IMR-90 (cell line): ENCODE data around the gene STARD7. TPM values are rescaled to one million over a fixed set of nuclear protein-coding genes. Genes with fewer than 3 reads are reported as not detected.

Experiments
- ATAC-seq: fragments of 200-7000 bp; cut with Tn5 transposase; 2 replicates; pipeline ENCODE4 v1.9.1; 2020; ENCODE audit warnings: low read depth, mild to moderate bottlenecking, moderate library complexity
- BruUV-seq: library from RNA; stranded (reverse); fragments of 400-500 nt; replicated peaks from 2 replicates; lab custom pipeline; 2021; lab: Mats Ljungman, UMichigan
- CTCF ChIA-PET: fragments of 300-600 bp; formaldehyde crosslinking; extraction: SDS; loops from one replicate; lab custom pipeline; 2021; ENCODE audit warnings: antibody characterized with exemption; lab: Yijun Ruan, JAX
- POLR2A ChIA-PET: fragments of 300-600 bp; sonication (Branson Sonifier 250); formaldehyde crosslinking; loops from one replicate; lab custom pipeline; 2022; ENCODE audit warnings: antibody characterized with exemption; ENCODE audit not compliant: unreplicated experiment; lab: Charles Lee
- DNase-seq: peaks from one replicate; pipeline ENCODE4 v3.0.0; 2013
- H2AFZ ChIP-seq: replicated peaks from 2 replicates; pipeline ENCODE3; 2013; ENCODE audit warnings: low read length, mild to moderate bottlenecking; ENCODE audit not compliant: poor library complexity
- H2AK5ac ChIP-seq: 2 replicates; pipeline ENCODE4 v1.6.1; 2013; ENCODE audit warnings: low read depth, low read length, inconsistent platforms
- H2AK9ac ChIP-seq: replicated peaks from 2 replicates; pipeline ENCODE3; 2013; ENCODE audit warnings: mild to moderate bottlenecking, low read depth, low read length, moderate library complexity; ENCODE audit not compliant: poor library complexity
- H2BK120ac ChIP-seq: 2 replicates; pipeline ENCODE4 v1.6.1; 2013; ENCODE audit warnings: low read depth, low read length, inconsistent platforms
- H2BK15ac ChIP-seq: 3 replicates; pipeline ENCODE4 v1.6.1; 2013; ENCODE audit warnings: low read depth, low read length, inconsistent platforms
- H2BK20ac ChIP-seq: 2 replicates; pipeline ENCODE4 v1.6.1; 2013; ENCODE audit warnings: low read depth, mild to moderate bottlenecking, inconsistent platforms, low read length, moderate library complexity
- H2BK5ac ChIP-seq: 2 replicates; pipeline ENCODE4 v1.6.1; 2013; ENCODE audit warnings: mild to moderate bottlenecking, low read depth, low read length, inconsistent platforms; ENCODE audit not compliant: poor library complexity, severe bottlenecking
- H3K14ac ChIP-seq: replicated peaks from 2 replicates; pipeline ENCODE4 v1.6.1; 2013; ENCODE audit warnings: low read depth, low read length, inconsistent platforms
- H3K18ac ChIP-seq: 2 replicates; pipeline ENCODE4 v1.6.1; 2013; ENCODE audit warnings: low read depth, low read length, control low read depth
- H3K23ac ChIP-seq: 2 replicates; pipeline ENCODE4 v1.6.1; 2013; ENCODE audit warnings: low read depth, low read length, inconsistent platforms
- H3K27ac ChIP-seq: 2 replicates; pipeline ENCODE4 v1.5.1; 2013; ENCODE audit warnings: mild to moderate bottlenecking, control low read depth, low read length; ENCODE audit not compliant: insufficient read depth
- H3K27me3 ChIP-seq: 2 replicates; pipeline ENCODE4 v1.6.1; 2013; ENCODE audit warnings: low read length; ENCODE audit not compliant: control insufficient read depth, insufficient read depth
- H3K36me3 ChIP-seq: 2 replicates; pipeline ENCODE4 v1.6.1; 2013; ENCODE audit warnings: low read length, mixed read lengths; ENCODE audit not compliant: control insufficient read depth, insufficient read depth
- H3K4ac ChIP-seq: 2 replicates; pipeline ENCODE4 v1.6.1; 2013; ENCODE audit warnings: low read depth, low read length, inconsistent platforms
- H3K4me1 ChIP-seq: 2 replicates; pipeline ENCODE4 v1.6.1; 2013; ENCODE audit warnings: low read length, mixed read lengths; ENCODE audit not compliant: control insufficient read depth, insufficient read depth
- H3K4me2 ChIP-seq: 2 replicates; pipeline ENCODE4 v1.6.1; 2013; ENCODE audit warnings: low read depth, mild to moderate bottlenecking, control low read depth, low read length, moderate library complexity
- H3K4me3 ChIP-seq: 2 replicates; pipeline ENCODE4 v1.5.1; 2013; ENCODE audit warnings: low read depth, mild to moderate bottlenecking, control low read depth, low read length, moderate library complexity; ENCODE audit not compliant: insufficient read depth
- H3K56ac ChIP-seq: 2 replicates; pipeline ENCODE4 v1.6.1; 2013; ENCODE audit warnings: low read length, inconsistent platforms; ENCODE audit not compliant: insufficient read depth; ENCODE audit errors: extremely low read depth
- H3K79me1 ChIP-seq, 2 experiments: 2 replicates each; pipeline ENCODE4 v1.6.1; 2013; ENCODE audit warnings: low read length in 2 of 2, inconsistent platforms in 1 of 2, low read depth in 1 of 2
- H3K9ac ChIP-seq: 2 replicates; pipeline ENCODE4 v1.6.1; 2013; ENCODE audit warnings: low read depth, low read length, control low read depth
- H3K9me1 ChIP-seq: 2 replicates; pipeline ENCODE4 v1.6.1; 2013; ENCODE audit warnings: low read length, inconsistent platforms; ENCODE audit not compliant: insufficient read depth
- H3K9me3 ChIP-seq: 2 replicates; pipeline ENCODE4 v1.6.1; 2013; ENCODE audit warnings: low read length; ENCODE audit not compliant: control insufficient read depth, insufficient read depth
- H4K20me1 ChIP-seq: 2 replicates; pipeline ENCODE4 v1.6.1; 2013; ENCODE audit warnings: low read length, inconsistent platforms; ENCODE audit not compliant: insufficient read depth
- H4K5ac ChIP-seq: 2 replicates; pipeline ENCODE4 v1.6.1; 2013; ENCODE audit warnings: mild to moderate bottlenecking, low read depth, low read length, control low read depth
- H4K8ac ChIP-seq, 2 experiments: 2 replicates each; pipeline ENCODE4 v1.6.1; 2013; ENCODE audit warnings: low read depth in 2 of 2, low read length in 2 of 2, control low read depth in 1 of 2, inconsistent platforms in 1 of 2
- H4K91ac ChIP-seq: 2 replicates; pipeline ENCODE4 v1.6.1; 2013; ENCODE audit warnings: low read depth, low read length, inconsistent platforms; ENCODE audit not compliant: insufficient read depth
- BHLHE40 ChIP-seq: fragments of 150-350 bp; IDR thresholded peaks from 2 replicates; pipeline ENCODE4 v1.6.1; 2016; ENCODE audit warnings: mild to moderate bottlenecking, low read depth, low read length
- MAZ ChIP-seq: IDR thresholded peaks from 2 replicates; pipeline ENCODE4 v1.6.1; 2012; ENCODE audit warnings: low read depth, mild to moderate bottlenecking, low read length, improper control_type of control experiment, moderate library complexity, borderline replicate concordance
- SMC3 ChIP-seq: fragments of 150-350 bp; IDR thresholded peaks from 2 replicates; pipeline ENCODE4 v1.6.1; 2016; ENCODE audit warnings: low read depth, mild to moderate bottlenecking, antibody characterized with exemption, low read length, moderate library complexity
- WGBS, 2 experiments: methylation state at CpG; one replicate each; pipeline versions ENCODE4 v1.1.5 to v1.1.7; 2013; ENCODE audit warnings: missing lambda C conversion rate in 2 of 2; ENCODE audit not compliant: insufficient read length in 1 of 2; ENCODE audit errors: extremely low coverage in 2 of 2; 5-methylcytosine and 5-hydroxymethylcytosine counted together
- dilution Hi-C: fragments of 300-500 bp; cut with HindIII; formaldehyde crosslinking; loops from one replicate; pipeline ENCODE4 v1.14.3; 2018; ENCODE audit warnings: low sequenced_read_pairs; ENCODE audit not compliant: unreplicated experiment
- in situ Hi-C: fragments of 300-500 bp; cut with MboI; formaldehyde crosslinking; loops from 3 replicates; pipeline ENCODE4 v1.14.3; 2019; ENCODE audit warnings: low sequenced_read_pairs, inconsistent platforms, mixed read lengths
- intact Hi-C: fragments of 100-400 bp; cut with micrococcal nuclease; formaldehyde crosslinking; loops from 2 replicates; pipeline ENCODE4 v1.10.0; 2022
- polyA plus RNA-seq, 3 experiments: library from polyadenylated mRNA; depleted of rRNA; stranded (reverse); fragments of >200 nt; gene quantifications; 2 replicates each; pipeline ENCODE4 v1.2.3, GENCODE V29; 2012; ENCODE audit warnings: low replicate concordance in 1 of 3
- total RNA-seq: library from RNA; depleted of rRNA; stranded (reverse); fragments of >200 nt; gene quantifications from 2 replicates; pipeline ENCODE4 v1.2.3, GENCODE V29; 2012
- TF ChIP-seq, protein P1 (sequence below): fragments of 150-350 bp; IDR thresholded peaks from 2 replicates; pipeline ENCODE4 v1.6.1; 2016; ENCODE audit warnings: low read depth, mild to moderate bottlenecking, low read length, moderate library complexity, borderline replicate concordance

The STARD7 gene
- total and polyA plus RNA-seq, 2 of the 4 experiments (the other 2 are of a cell fraction) = 61.7 to 138 TPM

DNA sequence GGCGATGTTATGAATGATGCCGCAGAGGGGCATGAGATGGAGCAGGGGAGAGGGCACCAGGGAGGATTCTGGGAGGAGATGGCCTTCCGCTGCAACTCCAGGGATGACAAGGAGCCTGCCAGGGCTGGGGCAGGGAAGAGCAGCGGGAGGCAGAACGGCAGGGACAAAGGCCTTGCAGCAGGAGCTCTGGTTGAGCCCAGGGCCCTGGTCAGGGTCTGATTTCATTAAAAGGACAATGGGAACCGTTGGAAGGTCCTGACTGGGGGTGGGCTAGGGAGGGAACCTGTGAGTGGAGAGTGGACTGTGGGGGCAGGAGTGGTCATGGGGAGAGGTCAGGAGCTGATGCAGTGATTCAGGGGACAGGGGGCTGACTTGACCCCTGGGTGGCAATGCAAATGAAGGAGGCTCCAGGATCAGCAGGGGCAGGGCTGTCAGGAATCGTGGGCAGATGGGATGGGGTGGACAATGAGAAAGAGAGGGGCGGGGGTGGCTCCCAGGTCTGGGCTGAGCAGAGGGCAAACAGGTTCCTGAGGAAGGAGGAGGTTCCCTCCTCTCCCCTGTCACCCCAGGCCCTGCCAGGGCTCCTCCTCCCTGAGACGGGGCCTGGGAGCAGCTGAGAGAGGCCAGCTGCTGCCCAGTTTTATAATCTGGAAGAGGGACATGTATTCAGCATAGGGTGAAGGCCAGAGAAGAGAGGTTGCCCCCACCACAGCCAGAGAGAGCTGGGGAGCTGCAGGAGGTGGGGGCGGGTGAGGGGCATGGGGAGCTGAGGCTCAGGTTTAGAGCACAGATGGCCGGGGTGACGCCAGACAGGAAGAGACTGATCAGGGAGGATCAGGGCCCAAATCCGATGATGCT lies 56.1 kb downstream of the STARD7 start:
- Histone ChIP-seq H3K18ac (no peak overlapping the region), H3K23ac (no peak overlapping the region), H4K91ac (no peak overlapping the region), H2AK9ac (no peak overlapping the region), H3K27me3 (peaks cover 5% of the 10 kb centered on the region; the same call in 1 of the 2 replicates), H2AK5ac (no peak overlapping the region), H3K4me1 (peaks cover 5% of the 10 kb centered on the region; the same call in 1 of the 2 replicates), H4K20me1 (no peaks in the 10 kb centered on the region), H3K4me3 (no peak overlapping the region), H3K79me1 (no peaks in the 10 kb centered on the region), H3K56ac (no peak overlapping the region), H2BK5ac (no peak overlapping the region), H3K4me2 (no peak overlapping the region), H3K14ac (no peak overlapping the region), H3K4ac (no peak overlapping the region), H4K5ac (no peak overlapping the region), H3K36me3 (no peaks in the 10 kb centered on the region), H3K9ac (no peak overlapping the region), H4K8ac (no peak overlapping the region), H3K9me1 (no peaks in the 10 kb centered on the region), H2BK120ac (no peak overlapping the region), H2AFZ (peak overlapping the region; percentile 29), H3K9me3 (no peaks in the 10 kb centered on the region), H2BK20ac (no peak overlapping the region), H3K27ac (no peak overlapping the region), H2BK15ac (no peak overlapping the region)
- CTCF ChIA-PET = no interaction called here
- TF ChIP-seq, protein P1, sequence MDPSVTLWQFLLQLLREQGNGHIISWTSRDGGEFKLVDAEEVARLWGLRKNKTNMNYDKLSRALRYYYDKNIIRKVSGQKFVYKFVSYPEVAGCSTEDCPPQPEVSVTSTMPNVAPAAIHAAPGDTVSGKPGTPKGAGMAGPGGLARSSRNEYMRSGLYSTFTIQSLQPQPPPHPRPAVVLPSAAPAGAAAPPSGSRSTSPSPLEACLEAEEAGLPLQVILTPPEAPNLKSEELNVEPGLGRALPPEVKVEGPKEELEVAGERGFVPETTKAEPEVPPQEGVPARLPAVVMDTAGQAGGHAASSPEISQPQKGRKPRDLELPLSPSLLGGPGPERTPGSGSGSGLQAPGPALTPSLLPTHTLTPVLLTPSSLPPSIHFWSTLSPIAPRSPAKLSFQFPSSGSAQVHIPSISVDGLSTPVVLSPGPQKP = no peak
- no peak for TF ChIP-seq MAZ
- no peak for TF ChIP-seq BHLHE40
- no peak for TF ChIP-seq SMC3
- POLR2A ChIA-PET = no interaction called here
- intact Hi-C loops = no loop called here
- no TSS peak for BruUV-seq
- ATAC-seq = no peak
- in situ Hi-C loops = no loop called here
- dilution Hi-C loops = no loop called here
- WGBS, 2 experiments = 71% methylated on average over 9 of the region's 13 CpGs; no CpG with 5 or more reads in 1 of the 2 experiments
- no peak for DNase-seq
